IPS-NIHi7 (cell line): ENCODE measurements around the gene PIGL.
A peak's percentile ranks its signal among the peaks of the same experiment; 100 is the strongest.
"Not testable (repeated sequence)": the region's sequence is repeated elsewhere in the genome, so short reads cannot be mapped to it uniquely, and the experiment has no call there.

ENCODE experiments used
- DNase-seq: peaks from one replicate; pipeline ENCODE4 v3.0.0; 2012; ENCODE audit warnings: mixed read lengths; ENCODE audit errors: extremely low spot score

PIGL gene

DNA sequence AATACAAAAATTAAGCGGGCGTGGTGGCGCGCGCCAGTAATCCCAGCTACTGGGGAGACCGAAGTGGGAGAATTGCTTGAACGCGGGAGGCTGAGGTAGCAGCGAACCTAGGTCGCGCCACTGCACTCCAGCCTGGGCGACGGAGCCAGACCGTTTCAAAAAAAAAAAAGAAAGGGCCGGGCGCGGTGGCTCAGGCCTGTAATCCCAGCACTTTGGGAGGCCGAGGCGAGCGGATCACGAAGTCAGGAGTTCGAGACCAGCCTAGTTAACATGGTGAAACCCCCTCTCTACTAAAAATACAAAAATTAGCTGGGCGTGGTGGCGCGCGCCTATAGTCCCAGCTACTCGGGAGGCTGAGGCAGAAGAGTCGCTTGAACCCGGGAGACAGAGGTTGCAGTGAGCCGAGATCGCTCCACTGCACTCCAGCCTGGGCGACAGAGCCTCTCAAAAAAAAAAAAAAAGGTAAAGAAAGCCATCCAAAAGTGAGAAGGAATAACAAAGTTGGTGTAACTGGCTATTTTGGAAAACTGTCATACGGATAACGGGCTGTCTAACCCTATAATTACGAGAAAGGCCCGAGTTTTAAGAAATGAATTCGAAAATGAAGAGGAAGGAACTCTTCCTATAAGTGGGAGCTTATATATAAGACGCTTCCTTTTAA, 539 bp upstream of the PIGL start:
- not testable (repeated sequence) for DNase-seq

DNA sequence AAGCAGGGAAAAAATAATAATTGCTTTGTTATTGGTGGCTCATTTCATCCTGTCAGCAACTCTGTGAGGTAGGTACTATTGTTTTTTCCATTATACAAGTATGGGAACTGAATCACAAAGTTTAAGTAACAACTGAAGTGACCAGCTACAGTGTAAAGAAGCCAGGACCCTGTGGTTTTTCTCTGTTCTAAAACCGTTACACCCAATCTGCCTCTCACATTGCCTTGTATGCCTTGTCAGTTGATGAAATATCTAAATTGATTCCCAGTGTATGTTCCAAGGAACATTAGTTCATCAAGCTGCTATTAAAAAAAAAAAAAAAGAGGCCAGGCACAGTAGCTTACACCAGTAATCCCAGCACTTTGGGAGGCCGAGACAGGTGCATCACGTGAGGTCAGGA, 5.4 kb downstream of the PIGL start:
- no peak for DNase-seq

DNA sequence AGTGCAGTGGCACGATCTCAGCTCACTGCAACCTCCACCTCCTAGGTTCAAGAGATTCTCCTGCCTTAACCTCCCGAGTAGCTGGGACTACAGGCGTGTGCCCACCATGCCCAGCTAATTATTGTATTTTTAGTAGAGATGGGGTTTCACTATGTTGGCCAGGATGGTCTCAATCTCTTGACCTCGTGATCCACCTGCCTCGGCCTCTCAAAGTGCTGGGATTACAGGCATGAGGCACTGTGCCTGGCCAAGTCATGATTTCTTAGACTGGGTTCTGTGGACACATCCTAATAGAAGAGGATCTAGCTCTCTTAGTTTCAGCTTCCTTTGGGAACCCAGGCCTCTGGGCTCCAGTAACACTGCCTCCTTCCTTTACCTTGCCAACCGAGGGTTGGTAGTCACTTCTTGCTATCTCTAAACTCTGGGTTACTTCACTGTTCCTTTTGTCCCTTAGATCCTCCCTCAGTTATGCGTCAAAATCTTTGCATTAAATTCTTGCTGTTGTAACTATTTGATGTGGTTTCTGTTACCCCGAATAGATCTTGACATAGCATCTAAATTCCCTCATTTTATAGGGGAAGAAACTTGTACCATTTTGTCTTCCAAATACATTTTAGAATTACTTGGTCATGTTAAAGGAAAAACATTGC, 13.0 kb downstream of the PIGL start:
- DNase-seq = not testable (repeated sequence)

DNA sequence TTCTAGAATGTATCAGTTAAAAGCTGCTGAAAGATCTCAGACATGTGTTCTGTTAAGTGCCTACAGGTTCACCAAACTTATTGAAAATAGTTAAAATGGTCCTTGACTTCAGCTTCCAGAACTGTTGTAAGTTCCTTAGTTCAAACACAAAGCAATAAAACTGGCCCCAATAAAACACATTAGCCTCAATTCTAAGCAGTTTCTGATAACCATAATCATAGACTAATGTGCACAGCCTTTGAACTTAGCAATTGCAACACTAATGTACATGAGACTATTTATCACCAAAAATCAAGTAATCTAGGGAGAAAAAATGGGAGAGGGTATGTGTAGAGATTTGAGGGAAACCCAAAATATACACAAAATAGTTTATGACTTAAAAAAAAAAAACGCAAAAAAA, 15.4 kb downstream of the PIGL start:
- DNase-seq = no peak

DNA sequence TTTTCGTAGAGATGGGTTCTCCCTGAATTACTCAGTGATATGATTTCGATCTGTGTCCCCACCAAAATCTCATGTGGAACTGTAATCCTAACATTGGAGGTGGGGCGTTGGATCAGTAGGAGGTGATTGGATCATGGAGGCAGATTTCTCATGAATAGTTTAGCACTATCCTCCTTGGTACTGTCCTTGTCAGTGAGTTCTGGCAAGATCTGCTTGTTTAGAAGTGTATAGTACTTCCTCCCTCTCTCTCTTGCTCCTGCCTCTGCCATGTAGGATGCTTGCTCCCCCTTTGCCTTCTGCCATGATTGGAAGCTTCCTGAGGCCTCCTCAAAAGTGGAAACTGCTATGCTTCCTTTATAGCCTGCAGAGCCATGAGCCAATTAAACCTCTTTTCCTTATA, 22.9 kb downstream of the PIGL start:
- no peak for DNase-seq

DNA sequence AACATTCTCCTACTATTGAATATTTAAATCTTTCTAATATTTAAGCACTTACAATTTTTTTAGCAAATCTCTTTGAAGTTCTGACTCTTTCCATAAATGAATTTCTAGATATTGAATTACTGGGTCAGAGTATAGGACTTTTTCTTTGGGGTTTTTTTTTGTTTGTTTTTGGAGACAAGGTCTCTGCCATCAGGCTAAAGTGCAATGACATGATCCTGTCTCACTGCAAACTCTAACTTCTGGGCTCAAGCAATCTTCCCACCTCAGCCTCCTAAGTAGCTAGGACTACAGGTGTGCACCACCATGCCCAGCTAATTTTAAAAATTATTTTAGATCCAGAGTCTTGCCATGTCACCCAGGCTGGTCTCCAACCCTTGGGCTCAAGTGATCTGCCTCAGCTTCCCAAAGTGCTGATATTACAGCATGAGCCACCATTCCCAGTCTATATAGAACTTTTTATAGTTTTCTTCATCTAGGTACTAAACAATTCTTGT, 24.9 kb downstream of the PIGL start:
- no peak for DNase-seq

DNA sequence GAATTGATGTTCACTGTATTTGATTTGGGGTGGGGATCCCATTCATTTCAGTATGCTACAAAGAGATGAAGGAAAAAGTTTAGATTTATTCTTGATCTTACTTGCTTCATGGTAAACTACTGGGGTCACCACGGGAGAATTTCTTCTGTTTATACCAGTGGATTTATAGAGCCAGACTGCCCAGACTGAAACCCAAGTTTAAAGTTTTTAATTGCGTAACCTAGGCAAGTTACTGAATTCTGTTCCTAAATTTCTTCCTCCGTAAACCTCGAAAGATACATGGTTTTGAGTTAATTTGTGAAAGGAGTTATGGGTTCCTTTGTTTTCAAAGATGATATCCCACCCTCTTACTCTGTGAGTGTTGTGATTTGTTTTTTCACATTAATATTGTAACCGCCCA, 26.4 kb downstream of the PIGL start:
- no peak for DNase-seq

DNA sequence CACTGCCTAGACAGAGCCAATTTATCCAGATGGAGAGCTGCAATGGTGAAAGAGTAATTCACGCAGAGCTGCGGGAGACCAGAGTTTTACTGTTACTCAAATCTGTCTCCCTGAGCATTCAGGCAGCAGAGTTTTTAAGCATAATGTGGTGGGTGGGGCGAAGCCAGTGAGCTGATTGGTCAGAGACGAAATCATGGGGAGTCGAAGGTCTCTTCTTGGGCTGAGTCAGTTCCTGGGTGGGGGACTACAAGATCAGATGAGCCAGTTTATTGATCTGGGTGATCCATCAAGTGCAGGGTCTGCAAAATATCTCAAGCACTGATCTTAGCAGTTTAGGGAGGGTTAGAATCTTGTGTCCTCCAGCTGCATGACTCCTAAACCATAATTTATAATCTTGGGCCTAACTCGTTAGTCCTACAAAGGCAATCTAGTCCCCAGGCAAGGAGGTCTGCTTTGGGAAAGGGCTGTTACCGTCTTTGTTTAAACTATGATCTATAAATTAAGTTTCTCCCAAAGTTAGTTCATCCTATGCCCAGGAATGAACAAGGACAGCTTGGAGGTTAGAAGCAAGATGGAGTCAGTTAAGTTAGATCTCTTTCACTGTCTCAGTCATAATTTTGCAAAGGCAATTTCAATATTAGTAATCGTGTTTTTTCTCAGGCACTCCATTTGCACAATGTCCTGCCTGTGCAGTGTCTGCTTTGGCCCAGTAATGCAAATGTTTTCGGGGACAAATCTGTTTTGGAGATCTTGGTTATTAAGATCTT, 27.0 kb downstream of the PIGL start:
- peak; percentile 31 for DNase-seq

DNA sequence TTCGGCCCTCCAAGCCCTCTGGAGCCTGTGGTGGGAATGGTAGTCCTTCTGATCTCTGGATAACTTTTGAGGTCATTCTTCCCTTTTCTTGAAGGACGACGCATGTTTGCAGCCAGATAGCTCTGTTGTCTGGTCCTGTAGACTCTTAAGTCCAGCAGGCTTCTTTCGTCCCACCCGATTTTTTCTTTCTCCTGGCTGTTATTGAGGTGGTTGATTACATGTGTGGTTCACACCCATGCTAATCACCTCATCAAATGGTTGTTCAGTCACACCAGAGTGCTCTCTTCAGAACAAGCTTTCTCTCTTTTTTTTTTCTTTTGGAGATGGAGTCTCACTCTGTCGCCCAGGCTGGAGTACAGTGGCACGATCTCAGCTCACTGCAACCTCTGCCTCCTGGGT, 30.6 kb downstream of the PIGL start:
- no peak for DNase-seq

DNA sequence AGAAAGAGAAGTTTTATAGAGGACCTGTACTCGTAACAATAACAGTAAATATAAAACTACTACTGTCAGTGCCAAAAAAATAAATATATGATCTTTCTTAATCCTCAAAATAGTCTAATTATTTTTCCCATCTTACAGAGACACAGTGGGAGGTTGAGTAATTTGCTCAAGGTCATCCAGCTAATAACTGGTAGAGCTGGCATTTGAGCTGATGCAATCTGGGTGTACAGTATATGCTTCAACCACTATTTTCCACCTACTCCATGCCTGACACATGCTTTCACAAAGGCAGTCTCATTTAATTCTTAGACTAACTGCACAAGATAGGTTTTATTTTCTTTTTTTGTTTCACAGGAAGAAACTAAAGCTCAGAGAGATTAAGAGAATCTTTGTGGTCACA, 33.6 kb downstream of the PIGL start:
- no peak for DNase-seq

DNA sequence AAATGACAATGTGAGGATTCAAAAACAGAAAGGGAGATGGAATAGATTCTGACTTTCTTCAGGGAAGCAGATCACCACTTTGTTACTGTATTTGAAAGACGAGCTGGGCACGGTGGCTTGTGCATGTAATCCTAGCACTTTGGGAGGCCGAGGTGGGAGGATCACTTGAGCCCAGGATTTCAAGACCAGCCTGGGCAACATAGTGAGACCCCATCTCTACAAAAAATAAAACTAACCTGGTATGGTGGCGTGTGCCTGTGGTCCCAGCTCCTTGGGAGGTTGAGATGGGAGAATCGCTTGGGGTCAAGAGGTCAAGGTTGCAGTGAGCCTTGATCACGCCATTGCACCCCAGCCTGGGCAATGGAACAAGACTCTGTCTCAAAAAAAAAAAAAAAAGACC, 34.0 kb downstream of the PIGL start:
- DNase-seq = no peak

DNA sequence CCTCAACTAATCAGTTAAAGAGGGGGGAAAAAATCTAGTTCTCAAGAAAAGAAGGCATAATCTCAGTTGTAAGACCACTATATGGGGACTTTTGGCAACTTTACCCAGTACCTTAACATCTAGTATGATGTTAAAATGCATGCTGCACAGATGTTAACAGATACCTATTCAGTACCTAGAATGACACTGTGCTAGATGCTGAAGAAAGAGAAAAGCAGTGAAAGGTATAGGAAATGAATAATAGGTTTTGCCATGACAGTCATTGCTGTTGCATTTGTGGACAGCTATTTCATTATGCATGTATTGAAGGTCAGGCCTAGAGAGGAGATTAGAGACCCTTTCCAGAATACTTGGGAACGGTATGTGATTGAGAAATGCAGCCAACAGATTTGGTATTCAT, 34.5 kb downstream of the PIGL start:
- DNase-seq = no peak

DNA sequence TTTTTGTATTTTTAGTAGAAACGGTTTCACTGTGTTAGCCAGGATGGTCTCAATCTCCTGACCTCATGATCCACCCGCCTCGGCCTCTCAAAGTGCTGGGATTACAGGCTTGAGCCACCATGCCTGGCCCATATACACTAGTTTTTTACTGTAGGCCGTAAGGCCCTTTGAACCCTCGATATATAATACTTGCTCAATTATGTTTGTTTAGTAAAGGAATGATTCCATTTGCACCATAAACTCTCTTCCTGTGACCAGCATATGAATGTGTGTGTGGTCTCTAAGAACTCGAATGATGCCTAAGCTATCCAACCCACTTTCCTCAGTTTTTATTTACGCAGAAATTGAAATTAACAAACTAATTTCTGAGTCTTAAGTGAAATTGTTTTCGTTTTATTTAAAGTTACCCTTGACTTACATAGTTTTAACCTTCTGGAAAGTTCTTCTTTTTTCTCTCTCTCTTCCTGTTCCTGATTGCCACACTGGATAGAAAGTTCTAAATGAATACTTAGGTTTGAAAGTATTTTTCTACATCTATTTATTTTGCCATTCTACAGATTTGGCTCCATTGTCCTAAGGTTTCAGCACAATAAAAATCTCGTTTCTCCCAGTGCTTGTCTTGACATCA, 37.9 kb downstream of the PIGL start:
- DNase-seq = no peak

DNA sequence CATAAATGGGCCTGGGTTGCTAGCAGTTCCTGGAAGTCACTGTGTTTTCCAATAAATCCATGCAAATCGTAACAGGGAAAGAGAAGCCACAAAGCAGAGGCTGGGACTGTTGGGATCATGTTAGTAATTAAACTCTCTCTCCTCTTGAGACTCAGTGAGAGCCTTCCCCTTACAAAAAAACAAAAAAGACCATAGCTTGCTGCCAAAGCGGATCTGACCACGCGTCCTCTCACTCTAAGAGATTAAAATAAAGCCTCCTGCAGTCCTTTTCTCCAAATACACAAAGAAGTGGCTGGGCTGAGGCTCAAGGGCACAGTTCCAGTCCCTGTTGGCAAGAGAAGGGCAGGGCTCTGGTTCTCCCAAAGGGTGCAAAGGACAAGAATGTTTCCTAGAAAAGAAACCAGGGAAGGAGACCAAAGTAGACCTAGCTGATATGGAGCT, 38.5 kb downstream of the PIGL start:
- DNase-seq = peak; percentile 26

DNA sequence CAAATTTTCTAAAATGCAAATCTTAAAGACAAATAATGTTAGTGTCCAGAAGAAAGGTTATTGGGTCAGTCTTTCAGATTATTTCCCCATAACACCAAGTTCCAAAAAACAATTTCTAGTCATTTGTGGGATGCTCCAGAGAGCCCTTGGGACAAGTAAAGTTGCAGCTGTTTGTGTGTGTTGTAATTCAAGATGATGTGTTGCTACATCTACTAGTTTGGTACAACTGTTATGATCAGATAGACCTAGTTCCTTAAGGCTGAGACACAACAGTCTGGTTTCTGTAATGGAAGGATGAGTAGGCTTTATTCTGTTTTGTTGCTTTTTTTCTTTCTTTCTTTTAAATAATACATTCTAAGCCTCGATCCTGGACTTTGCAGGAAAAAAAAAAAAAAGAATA, 41.9 kb downstream of the PIGL start:
- DNase-seq = no peak

DNA sequence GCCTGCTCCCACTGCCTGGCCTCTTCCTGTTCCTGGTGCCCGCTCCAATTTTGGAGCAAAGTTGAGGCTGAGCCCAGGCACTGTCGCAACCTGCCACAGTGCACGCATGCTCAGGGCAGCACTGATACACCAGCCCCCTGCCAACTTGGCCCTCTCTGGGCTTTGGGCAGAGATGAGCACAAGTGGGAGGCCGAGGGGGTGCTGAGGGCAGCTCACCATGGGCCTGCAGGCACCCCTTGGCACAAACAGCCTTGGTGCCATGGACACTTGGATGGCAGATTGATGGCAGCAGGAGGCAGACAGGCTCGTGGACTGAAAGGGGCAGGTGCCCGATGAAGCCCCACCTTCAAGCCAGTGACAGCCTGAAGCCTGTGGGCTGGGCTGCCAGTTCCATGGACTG, 42.9 kb downstream of the PIGL start:
- DNase-seq = no peak

DNA sequence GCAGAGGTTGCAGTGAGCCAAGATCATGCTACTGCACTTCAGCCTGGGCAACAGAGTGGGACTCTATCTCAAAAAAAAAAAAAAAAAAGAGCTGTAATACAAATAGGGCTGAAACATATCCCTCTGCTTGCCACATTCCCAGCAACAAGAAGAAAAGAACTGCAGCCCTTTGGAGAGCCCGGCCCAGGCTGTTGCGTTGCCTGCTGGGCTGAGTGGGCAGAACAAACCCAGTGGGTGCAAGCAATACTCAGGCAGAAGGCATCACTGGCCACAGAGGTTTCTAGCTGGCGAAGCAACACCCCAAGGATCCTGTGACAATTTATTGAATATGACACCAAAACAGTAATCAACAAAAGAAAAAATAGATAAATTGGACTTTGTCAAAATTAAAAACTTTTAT, 44.0 kb downstream of the PIGL start:
- DNase-seq = no peak

DNA sequence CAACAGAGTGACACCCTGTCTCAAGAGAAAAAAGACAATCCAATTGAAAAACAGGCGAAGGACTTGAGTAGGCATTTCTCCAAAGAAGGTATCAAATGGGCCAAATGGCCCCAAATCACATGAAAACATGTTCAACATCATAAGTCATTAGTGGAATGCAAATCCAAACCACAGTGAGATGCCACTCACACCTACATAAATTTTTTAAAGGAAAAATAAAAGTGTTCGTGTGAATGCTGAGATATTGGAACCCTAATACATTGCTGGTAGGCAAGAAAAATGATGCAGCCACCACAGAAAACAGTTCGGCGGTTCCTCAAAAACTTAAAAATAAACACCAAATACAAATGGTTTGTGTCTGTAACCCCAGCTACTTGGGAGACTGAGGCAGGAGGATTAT, 45.2 kb downstream of the PIGL start:
- DNase-seq = no peak

DNA sequence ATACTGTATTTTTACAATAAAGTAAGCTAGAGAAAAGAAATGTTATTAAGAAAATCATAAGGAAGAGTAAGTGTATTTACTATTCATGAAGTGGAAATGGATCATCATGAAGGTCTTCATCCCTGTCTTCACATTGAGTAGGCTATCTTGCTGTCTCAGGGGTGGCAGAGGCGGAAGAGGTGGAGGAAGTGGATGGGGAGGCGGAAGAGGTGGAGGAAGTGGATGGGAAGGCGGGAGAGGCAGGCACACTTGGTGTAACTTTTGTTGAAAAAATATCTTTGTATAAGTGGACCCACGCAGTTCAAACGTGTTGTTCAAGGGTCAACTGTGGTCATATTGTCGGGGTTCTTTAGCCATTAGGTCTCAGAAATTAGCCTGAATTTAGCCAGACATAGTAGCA, 50.2 kb downstream of the PIGL start:
- DNase-seq = no peak

DNA sequence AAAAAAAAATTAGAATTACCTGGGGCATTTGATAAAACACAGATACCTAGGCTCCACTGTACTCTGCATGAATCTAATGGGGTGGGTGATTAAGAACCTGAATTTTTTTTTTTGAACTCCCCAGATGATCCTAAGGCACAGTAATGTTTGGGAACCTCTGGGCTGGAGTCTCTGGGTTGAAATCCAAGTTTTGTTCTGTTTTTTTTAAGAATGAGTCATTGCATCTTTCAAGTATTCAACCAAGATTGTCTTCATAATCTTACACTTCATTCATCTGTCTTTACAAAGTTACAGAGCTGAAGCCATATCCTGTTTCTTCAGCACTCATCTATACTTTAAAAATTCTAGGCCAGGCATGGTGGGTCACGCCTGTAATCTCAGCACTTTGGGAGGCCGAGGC, 52.6 kb downstream of the PIGL start:
- DNase-seq = no peak

DNA sequence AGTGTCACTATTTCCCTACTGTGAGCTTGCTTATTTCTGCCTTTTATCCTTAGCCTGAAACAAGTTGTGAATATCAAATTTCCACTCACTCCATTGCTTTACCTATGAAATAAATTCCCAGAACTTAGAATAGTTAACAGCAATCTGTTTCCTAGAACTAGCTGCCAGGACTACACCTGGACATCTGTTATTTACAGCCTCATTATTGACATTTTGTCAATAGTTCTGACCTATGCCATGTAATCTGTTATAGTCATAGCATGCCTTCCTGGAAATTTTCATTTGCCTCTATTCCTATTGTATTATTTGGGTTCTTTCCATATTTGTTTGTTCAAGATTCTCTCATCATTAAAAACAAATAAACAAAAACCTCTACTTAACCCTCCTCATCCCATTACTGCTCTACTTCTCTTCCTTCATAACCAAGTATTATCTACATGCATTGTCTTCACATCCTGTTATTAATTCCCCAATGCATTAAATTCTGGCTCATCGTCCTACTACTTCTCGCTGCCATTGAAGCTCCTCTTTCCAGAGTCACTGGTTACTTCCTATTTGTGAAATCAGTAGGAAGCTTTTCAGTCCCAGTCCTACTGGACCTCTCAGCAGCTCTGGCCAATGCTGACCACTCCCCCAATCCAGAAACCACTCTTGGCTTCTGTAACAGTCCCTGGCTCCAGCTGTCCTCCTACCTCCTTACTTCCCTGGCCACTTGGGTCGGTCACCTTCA, 55.3 kb downstream of the PIGL start:
- no peak for DNase-seq

DNA sequence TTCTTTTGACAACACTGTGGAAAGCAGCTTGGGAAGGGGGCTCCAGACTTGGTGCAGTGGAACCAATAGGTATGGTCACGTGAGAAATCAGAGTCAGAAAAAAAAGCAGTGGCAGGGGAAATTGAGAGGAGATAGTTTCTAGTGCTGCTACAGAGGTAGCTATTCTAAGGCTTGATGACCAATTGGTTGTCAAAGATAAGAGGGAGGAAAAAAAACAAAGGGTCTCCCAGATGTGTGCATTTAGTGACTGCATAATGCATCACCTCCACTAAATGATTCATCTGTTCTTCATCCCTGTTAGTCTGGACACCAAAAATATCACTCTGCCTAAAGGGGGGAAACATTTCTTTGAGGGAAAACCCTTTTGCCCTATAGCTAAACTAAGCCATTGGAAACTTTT, 56.5 kb downstream of the PIGL start:
- DNase-seq = no peak
